Measurements from ENCODE around the gene ERC2.

- TF ChIP-seq POLR2AphosphoS2 (conservative IDR thresholded peaks at IDR 0.05; ENCODE audit: low read length) (no peak), KDM1A (IDR thresholded peaks at IDR 0.05; ENCODE audit: low read depth) (no peak), ESRRA (IDR thresholded peaks at IDR 0.05; ENCODE audit: borderline replicate concordance, low read length) (no peak), MAX (IDR thresholded peaks at IDR 0.05) (no peak), SREBF2 (IDR thresholded peaks at IDR 0.05) (no peak), JUN (IDR thresholded peaks at IDR 0.05) (no peak), EP300 (IDR thresholded peaks at IDR 0.05) (no peak), POLR2A (IDR thresholded peaks at IDR 0.05; ENCODE audit: low read length) (no peak), ZNF302 (CRISPR knock-in tag; IDR thresholded peaks at IDR 0.05) (no peak), MAZ (IDR thresholded peaks at IDR 0.05; ENCODE audit: borderline replicate concordance, low read depth, low read length) (no peak), CHD4 (IDR thresholded peaks at IDR 0.05; ENCODE audit: borderline replicate concordance) (no peak)
- TF ChIP-seq, protein P1, sequence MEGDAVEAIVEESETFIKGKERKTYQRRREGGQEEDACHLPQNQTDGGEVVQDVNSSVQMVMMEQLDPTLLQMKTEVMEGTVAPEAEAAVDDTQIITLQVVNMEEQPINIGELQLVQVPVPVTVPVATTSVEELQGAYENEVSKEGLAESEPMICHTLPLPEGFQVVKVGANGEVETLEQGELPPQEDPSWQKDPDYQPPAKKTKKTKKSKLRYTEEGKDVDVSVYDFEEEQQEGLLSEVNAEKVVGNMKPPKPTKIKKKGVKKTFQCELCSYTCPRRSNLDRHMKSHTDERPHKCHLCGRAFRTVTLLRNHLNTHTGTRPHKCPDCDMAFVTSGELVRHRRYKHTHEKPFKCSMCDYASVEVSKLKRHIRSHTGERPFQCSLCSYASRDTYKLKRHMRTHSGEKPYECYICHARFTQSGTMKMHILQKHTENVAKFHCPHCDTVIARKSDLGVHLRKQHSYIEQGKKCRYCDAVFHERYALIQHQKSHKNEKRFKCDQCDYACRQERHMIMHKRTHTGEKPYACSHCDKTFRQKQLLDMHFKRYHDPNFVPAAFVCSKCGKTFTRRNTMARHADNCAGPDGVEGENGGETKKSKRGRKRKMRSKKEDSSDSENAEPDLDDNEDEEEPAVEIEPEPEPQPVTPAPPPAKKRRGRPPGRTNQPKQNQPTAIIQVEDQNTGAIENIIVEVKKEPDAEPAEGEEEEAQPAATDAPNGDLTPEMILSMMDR (IDR thresholded peaks at IDR 0.05), result no peak
Measured at GRCh38 chr3:55633333-55633732, 834.9 kb downstream of the ERC2 start.
